Brain microvascular endothelial cell (primary cell): ENCODE data around the gene SENP6.

Experiments
- DNase-seq: peaks from one replicate; pipeline ENCODE4 v3.0.0-alpha.2; 2020
- H3K27ac ChIP-seq: fragments of 250-450 bp; sonication (Bioruptor Pico); 2 replicates; pipeline ENCODE4 v1.5.1; 2020; ENCODE audit warnings: mild to moderate bottlenecking, moderate library complexity
- H3K27me3 ChIP-seq: fragments of 250-450 bp; sonication (Bioruptor Pico); replicated peaks from 2 replicates; pipeline ENCODE4 v1.5.1; 2020; ENCODE audit warnings: mild to moderate bottlenecking
- H3K36me3 ChIP-seq: fragments of 250-450 bp; sonication (Bioruptor Pico); replicated peaks from 2 replicates; pipeline ENCODE4 v1.5.1; 2020; ENCODE audit warnings: mild to moderate bottlenecking
- H3K4me3 ChIP-seq: 2 replicates; pipeline ENCODE4 v1.5.1; 2011; ENCODE audit warnings: low read depth, mild to moderate bottlenecking, control low read depth, low read length, moderate library complexity
- CTCF ChIP-seq: IDR thresholded peaks from 2 replicates; pipeline ENCODE4 v1.5.1; 2011; ENCODE audit warnings: low read depth, mild to moderate bottlenecking, moderate library complexity, low read length, control low read depth, inconsistent platforms; ENCODE audit errors: missing control alignments
- in situ Hi-C: cut with HindIII; loops from 2 replicates; pipeline ENCODE4 v1.10.0; 2017; ENCODE audit warnings: low sequenced_read_pairs, low pct_ligation_motif_present

SENP6 gene

DNA sequence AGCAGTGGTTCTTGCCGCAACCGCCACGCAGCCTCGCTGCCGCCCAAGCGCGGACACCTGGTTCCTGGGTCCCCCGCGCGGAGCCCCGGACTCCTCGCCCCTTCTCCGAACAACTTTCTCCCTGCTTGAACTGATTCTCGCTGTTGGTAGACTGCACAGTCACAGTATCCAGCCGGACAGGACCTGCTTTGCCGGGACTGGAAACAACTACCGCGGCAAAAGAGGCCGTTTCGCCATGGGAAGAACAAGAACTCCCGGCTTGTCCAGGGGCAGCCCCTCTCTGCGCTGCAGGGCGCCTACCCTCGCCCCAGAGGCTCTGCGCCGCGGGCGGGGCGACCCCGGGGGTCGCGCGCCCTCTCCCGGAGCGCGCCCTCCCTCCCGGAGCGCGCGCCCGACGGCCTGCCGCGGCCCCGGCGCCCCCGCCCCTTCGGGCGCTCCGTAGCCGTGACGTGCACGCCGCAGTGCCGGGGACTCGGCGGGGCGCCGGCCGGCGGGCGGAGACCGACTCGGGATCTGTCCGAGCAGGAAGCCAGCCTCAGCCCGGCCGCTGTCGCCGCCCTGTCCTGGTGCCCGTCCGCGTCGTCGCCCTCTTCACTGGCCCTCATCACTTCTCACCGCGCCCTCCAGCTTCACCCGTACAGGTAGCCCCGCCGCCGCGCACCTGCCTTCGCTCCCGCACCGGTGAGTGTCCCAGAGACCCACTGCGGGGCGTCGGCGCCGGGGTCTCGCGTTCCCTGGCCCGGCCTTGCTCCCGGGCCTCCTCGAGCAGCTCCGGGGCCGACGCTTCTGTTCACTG, 147.3 kb downstream of the SENP6 start, which contains the start of gene MYO6:
Gene MYO6, plus strand, starts transcription at position 497 of the 796 bp plus-strand sequence. CDS start 68,309 bp downstream, outside the sequence.
- no peaks in the 10 kb centered on the region for H3K36me3 ChIP-seq
- no peak for TF ChIP-seq CTCF
- peak within 1 kb of the TSS; percentile 85 for H3K4me3 ChIP-seq
- in situ Hi-C loops, result no loop called here
- H3K27ac ChIP-seq, result peak within 1 kb of the TSS; percentile 54
- no peaks in the 10 kb centered on the region for H3K27me3 ChIP-seq
- peak; percentile 35 for DNase-seq

DNA sequence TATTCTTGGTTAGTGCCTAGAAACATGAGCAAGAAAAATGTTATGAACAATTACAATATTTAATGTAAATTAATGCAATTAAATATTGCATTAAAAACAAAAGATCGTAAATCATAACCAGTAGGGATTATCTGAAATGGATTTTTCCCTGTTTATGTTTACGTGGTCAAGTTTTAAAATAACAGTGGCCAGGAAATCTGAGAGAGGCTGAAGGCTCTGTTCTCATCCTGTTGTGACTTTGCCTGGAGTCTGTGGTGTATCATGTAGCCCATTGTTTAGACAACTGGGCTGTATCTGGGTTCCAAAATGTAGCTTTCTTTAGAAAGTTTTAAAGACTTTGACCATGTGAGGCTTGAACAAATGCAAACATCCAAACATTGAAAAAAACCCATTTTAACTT, 149.8 kb downstream of the SENP6 start:
- in situ Hi-C loops, result no loop called here
- peak; percentile 30 for DNase-seq
- no peaks in the 10 kb centered on the region for H3K27me3 ChIP-seq
- H3K36me3 ChIP-seq, result no peaks in the 10 kb centered on the region
- no peak overlapping the region for H3K27ac ChIP-seq
- TF ChIP-seq CTCF, result no peak
- no peak overlapping the region for H3K4me3 ChIP-seq

DNA sequence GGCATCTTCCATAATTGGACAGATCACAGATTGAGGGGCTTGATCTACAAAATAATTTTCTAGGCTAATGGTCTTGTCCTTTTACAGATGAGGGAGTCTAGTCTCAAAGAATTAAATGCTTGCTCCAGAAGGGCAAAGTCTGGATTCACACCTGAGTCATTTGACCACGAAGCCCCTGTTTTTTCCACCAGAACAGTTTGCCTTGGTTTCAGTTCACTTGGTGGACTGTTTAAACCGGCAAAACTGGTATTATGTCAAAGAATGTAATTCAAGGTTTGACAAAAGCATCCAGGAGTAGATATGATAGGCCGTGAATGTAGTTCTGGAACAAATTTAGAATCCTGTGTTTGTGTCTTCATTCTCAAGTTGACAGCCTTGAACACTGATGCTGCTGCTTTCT, 150.7 kb downstream of the SENP6 start:
- Histone ChIP-seq H3K4me3 (no peak overlapping the region), H3K27me3 (no peaks in the 10 kb centered on the region), H3K27ac (no peak overlapping the region), H3K36me3 (no peaks in the 10 kb centered on the region)
- no peak for DNase-seq
- in situ Hi-C loops, result no loop called here
- no peak for TF ChIP-seq CTCF

DNA sequence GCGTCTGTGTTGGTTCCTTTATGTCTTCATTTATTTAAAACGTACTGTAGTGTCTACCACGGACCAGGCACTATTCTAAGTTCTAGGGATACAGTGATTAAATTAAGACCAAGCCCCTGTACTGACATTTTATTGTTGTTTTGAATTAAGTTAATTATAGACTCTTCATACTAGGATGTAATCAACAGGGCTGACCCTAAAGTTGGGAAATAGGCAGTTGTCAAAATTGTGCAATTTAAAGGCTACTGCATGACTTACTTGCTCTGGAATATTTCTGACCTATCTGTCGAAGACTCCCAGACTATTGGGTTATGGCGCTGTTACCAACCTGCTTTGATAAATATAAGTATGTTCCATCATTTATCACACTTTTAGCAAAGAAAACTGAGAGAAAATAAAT, 154.0 kb downstream of the SENP6 start:
- in situ Hi-C loops, result no loop called here
- no peaks in the 10 kb centered on the region for H3K36me3 ChIP-seq
- no peaks in the 10 kb centered on the region for H3K27me3 ChIP-seq
- no peak overlapping the region for H3K4me3 ChIP-seq
- no peak overlapping the region for H3K27ac ChIP-seq
- TF ChIP-seq CTCF, result no peak
- DNase-seq, result no peak

GRCh38 chr6:75757295-75757694, 155.6 kb downstream of the SENP6 start:
- no peak for DNase-seq
- no peak for TF ChIP-seq CTCF
- in situ Hi-C loops, result no loop called here
- H3K36me3 ChIP-seq, result no peaks in the 10 kb centered on the region
- H3K27ac ChIP-seq, result no peak overlapping the region
- no peaks in the 10 kb centered on the region for H3K27me3 ChIP-seq
- no peak overlapping the region for H3K4me3 ChIP-seq

DNA sequence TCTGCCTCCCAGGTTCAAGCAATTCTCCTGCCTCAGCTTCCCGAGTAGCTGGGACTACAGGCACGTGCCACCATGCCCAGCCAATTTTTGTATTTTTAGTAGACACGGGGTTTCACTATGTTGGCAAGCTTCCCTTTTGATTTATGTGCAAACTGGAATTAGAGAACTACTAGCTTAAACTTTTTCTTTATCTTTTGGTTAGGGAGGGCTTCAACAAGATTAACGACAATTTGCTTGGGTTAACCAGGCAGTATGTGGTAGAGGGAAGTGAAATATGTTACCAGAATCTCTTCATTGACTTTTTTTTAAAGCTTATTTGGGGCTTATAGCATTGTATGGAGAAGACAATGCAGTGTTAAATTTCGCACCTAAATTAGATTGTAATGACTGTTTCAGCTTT, 156.4 kb downstream of the SENP6 start:
- in situ Hi-C loops, result no loop called here
- H3K36me3 ChIP-seq, result no peaks in the 10 kb centered on the region
- H3K27me3 ChIP-seq, result no peaks in the 10 kb centered on the region
- no peak for TF ChIP-seq CTCF
- no peak overlapping the region for H3K4me3 ChIP-seq
- no peak for DNase-seq
- H3K27ac ChIP-seq, result no peak overlapping the region
